GM21619 (cell line): ENCODE measurements around the gene KCNE1.
"Not testable (repeated sequence)": the region's sequence is repeated elsewhere in the genome, so short reads cannot be mapped to it uniquely, and the experiment has no call there.

ENCODE experiments used
- ATAC-seq: cut with Tn5 transposase; IDR thresholded peaks from one replicate; pipeline ENCODE4 v1.9.1; 2021; ENCODE audit not compliant: unreplicated experiment

KCNE1 gene

DNA sequence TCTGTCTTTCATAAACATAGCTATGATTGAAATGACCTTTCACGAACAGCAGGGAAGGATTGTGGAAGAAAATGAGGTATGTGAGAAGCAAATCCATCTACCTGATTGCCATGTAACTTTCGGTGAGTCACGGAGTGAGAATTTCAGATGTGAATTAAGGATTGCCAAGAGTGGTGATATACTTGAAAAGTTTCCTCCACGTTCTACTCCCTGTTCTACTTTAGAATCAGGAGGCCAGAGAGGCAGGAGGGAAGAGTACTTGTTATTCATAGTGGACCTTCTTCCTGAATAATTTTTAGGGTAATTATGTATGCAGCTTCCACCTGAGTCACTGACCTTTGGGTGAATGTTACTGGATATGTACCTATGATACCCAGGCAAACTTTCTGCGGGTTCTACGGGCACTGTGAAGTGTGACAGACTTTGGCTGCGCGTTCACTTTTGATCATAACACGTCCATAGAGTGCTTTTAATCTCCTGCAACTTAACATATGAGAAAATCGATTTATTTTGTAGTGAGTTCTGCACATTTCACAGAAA is 2.6 kb upstream of the KCNE1 start:
- no peak for ATAC-seq

DNA sequence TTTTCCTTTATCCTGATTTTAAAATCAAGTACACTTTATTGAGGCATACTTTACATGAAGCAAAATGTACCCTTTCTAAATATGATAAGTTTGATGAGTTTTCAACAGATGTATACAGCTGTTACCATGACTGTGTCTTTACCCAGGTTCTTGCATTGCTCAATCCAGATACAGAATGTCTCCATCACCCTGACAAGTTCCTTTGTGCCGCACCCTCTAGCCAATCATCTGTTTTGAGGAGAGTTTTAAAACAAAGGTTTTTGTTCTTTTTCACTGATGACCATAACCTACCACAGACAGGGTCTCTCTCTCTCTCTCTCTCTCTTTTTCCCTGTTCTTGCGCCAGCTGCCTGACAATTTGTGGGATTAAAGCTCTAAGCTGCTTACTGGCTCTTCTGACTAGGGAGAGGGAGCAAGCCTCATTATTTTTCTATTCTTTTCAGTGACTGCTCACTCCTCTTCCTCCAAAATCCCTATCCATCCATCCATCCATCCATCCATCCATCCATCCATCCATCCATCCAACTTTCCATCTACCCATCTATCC is 1.2 kb upstream of the KCNE1 start:
- no peak for ATAC-seq

DNA sequence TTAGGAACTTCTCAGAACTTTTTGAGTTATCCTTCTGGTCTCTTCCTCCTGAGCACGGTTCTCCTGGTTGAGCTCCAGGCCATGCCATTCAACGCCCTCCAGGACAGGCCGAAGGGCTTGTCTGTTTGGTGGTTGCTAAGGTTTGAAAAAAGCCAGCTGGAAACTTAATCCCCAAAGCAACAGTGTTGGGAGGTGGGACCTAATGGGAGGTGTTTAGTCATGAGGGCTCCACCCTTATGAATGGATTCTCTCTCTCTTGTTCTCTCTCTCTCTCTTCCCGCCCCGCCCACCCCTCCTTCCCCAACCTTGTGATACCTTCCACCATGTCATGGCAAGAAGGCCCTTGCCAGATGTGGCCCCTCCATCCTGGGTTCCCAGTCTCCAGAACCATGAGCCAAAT is 829 bp downstream of the KCNE1 start:
- ATAC-seq: no peak

DNA sequence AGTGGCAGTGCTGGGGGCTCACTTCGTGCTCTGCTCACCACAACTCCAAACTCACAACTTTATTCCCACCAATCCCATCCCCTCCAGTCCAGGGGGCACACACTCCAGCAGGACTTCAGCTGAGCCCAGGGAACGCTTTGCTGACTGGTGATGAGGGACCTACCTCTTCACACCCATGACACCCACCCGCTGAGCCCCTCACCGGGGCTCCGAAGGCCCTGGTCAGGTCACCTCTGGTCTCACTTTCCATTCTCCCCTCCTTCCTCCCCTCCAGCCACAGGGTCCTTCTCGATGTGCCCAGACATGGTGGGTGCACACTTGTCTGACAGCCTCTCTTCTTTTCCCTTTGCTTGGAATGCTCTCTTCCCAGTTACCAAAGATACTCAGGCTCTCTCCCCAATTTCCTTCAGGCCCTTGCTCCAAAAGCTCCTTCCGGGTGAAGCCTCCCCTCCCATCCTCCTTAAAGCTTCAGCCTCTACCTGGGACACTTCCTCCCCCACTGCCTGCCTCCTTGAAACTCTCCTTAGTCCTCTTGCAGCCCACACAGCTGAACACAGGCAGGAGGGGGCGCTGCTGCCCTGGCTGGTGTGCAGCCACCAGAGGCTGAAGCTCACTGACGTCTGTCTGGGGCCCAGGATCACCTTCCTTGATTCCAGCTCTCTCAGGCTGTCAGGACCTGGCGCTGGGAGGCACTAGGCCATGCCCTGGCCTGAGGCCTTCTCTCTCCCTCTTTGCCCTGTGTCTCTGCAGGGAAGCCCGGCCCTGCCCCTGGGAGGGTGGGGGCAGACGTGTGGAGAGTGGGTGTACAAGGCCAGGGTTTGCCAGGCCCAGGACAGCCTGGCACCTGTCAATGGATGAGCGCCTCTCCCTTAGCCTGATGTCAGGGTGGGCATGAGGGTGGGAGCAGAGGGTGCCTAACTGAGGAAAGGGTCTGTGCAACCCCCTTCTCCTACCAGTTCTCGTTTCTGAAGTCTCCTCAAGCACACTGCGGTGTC is 1.6 kb downstream of the KCNE1 start:
- no peak for ATAC-seq

DNA sequence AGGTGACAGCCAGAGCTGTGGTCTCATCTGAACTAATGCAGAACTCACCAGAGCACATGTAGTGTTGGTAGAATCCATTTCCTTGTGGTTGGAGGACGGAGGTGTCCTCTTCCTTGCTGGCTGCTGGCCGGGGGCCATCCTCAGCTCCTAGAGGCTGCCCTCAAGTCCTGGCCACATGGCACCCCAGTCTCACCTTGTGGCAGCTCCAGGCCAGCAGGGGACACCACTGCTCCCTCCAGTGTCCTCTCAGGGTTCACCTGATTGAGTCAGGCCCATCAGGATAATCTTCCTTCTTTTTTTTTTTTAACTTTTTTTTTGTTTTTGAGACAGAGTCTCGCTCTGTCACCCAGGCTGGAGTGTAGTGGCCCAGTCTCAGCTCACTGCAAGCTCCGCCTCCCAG is 2.9 kb downstream of the KCNE1 start:
- no peak for ATAC-seq

DNA sequence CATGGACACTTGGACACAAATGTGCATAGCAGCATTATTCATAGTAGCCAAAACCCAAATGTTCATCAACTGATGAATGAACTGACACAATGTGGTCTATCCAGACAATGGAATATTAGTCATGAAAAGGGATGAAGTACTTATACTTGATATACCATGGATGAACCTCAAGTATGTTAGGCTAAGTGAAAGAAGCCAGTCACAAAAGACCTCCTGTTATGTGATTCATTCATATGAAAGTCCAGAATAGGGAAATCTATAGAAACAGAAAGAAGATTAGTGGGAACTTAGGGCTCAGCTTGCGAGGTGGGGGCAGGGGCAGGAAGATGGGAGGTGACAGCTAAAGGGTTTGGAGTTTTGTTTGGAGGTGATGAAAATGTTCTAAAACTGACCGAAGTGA is 7.4 kb downstream of the KCNE1 start:
- ATAC-seq: no peak

DNA sequence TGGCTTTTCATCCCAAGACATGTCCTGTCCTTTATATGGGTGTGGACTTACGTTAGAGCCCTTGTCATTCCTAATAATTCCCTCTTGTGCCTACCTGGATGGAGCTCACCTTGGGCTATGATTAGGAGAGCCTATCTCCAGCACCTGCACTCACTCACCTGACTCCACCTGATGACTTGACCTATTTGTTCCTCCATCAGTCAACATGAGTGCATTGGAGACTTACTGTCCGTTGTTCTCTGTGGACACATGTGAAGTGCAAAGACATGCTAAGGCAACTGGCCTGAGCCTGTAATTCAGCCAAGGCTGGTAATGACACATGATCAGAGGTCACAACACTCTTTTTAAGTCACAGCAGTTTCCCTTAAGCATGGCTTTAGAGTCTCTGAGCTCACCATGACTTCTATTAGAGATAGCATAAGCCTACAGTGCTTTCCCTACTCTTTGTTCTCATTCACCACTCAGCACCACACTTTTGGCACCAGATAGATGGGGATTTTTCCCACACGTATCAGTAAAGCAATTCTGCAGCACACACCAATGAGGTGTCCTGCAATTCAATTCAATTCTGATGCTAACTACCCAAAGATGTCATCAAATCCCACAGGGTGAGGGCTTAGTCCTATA is 9.4 kb downstream of the KCNE1 start:
- no peak for ATAC-seq

DNA sequence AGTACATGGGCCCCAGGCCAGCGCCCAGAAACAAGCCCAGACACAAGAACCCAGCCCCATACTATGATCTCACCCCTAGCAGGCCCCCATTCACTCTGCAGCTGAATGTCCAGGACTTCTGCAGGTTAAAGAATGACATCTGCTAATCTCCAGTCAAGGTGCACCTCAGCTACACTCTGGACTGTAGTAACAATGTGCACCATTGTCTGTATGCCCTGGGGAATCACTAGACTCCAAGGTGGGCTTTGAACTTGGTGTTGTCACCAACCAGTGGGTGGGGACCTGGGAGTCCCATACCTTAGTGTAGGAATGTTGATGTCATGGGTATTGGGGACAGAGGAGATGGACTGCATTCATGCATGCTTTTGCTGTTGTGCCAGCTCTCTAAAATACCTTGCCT is 10.3 kb downstream of the KCNE1 start:
- ATAC-seq: no peak

DNA sequence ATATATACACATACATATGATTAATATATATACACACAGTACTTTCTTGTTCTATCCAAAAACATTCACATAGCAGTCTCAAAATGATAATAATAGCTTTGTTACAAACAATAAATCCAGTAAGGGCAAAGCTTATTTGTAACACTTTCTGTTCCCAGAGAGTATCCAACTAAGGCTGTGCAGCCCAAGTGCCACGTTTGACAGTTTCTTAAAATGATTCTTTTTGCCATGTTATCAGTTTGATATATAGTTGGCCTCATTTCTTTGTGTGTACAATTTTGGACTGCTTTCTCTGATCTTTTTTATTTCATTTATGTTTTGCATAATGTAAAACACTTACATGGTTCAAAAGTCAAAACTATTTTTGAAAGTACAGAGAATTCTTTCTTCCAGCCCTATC is 11.8 kb downstream of the KCNE1 start:
- ATAC-seq: no peak

DNA sequence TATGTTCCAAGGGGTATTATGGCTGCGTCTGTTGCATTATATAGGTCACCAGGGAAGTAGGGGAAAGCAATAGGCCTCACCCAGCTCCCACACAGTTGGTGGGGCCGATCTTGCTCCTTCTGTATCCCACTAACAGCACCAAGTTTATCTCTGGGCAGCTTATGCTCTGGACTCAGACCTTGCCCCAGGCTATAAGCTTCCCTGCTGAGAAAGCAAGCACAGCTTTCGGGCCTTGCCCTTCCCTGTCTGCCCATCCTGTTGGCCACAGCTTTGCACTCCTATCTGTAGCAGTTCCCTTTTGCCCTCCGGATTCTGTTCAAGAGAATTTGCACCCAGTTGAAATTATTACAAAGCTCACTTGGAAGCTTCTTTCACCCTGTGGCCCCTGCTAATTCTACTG is 12.9 kb downstream of the KCNE1 start:
- no peak for ATAC-seq

DNA sequence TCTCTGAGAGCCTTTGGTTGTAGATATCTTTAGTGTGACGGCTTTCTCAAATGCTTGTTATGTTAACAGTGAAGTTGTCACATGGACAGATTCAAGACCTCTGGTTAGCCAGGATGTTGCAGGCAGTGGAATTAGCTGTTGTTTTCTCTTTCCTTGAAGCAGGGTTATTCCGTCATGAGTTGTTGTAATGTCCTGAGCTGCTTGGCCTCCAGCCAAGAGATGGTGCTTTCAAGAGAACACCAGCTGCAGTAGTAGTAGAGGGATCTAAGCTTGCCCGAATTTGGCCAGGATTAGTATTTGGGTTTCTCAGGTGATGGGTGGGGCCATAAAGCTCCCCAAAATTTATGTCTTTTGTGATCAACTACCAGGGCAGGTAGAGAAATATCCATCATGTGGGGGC is 13.4 kb downstream of the KCNE1 start:
- ATAC-seq: no peak

DNA sequence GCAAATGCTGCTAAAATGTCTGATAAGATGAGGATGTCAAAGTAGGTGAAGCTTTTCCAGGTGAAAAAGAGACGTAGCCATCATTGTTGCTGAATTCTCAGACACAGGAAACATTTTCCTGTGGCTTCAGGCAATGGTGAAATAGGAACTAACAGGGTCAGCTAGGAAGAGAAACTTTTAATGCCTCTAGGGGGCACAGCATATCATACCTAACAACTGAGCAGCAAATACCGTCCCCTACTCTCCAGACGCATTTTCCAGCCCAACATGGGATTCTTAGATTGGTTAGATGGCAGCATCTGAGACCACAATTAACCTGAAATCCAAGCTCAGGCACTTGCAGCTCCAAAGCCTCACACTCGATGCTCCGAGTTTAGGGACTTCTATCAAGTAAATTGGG is 28.2 kb downstream of the KCNE1 start:
- not testable (repeated sequence) for ATAC-seq

DNA sequence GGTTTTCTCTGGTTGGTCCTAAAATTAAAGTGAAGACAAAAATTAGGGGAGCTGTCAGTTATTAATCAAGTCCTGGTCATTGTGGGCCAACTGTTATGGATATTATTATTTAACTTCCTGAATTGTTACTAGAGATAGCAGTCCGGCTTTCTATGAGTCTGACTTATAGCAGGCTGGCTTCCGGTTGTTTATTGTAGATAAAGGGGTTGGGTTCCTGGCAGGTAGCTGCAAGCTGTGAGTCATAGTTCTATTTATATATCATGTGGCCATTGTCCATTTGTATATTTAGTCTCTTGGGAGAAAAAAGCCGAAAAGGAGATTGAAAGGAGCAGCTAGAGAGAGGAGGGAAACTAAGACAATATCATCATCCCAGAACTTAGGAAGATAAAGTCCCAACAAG is 28.6 kb downstream of the KCNE1 start:
- ATAC-seq: not testable (repeated sequence)

DNA sequence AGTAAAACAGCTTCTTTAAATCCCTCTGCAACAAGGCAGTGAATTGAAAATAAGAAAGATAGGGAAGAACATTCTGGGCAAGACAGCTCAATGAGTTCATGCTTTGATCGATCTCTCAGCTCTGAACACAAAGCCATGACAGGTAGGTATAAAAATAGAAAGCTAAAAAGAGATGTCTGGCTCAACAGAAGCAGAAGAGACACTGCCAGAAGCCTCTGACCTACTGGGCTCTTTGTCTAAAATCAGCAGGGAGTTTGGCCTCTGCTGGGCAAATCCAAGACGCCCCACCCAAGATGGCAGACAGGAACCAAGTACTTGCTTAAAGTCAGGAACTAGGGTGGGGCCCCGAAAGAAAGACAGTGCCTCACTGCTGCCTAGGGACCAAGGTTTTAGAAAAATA is 44.7 kb downstream of the KCNE1 start:
- not testable (repeated sequence) for ATAC-seq

DNA sequence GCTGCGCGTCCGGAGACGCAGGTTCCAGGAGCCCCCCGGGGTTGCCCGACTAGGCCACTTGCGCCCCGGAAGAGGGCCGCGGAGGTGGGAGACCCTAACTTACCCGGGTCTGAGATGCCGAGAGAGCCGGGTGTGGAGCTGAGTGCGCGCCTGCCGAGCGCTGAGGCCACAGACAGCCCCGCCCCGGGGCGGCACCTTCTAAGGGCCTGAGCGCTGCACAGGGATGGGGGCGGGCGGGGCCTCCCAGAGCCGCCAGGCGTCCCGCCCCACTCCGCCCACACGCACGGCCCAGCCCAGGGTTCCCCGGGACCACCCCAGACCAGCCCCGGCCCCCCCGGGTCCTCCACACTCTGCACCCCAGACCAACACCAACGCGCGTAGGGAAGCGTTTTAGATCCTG is 52.6 kb downstream of the KCNE1 start:
- ATAC-seq: not testable (repeated sequence)

DNA sequence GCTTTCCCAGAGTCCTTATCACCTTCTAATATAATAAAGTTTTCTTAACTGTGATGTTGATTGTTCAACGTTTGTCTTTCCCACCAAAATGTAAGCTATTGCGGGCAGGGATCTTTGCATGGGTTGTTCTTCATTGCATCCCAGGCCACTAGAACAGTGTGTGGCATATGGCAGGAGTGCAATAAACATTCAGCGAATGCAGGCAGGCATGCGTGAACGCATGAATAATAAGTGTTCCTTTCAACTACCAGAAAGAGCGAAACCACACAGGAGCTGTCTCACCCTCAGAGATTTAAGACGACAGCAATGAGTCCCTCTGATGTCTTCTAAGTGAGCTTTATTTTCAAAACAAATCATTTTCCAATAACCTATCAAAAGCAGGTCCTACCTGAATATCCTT is 53.7 kb downstream of the KCNE1 start:
- not testable (repeated sequence) for ATAC-seq

DNA sequence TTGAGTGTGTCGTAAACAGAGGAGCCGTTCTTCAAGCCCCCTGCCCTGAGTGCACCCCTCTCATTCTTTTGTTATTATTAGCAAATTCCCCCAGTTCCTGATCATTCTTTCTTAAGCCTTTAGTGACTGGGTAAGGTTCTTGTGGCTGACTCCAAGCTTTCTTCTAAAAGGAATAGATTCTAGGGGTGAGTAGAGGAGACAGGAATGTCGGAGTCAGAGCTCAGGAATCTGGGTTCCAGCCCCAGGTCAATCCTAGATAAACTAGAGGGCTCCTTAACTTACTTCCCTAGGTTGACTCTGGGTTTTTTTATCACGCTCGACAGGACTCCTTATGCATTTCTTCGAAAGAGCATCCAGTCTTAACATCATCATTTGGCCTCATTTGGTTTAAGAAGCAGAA is 55.8 kb downstream of the KCNE1 start:
- ATAC-seq: not testable (repeated sequence)

DNA sequence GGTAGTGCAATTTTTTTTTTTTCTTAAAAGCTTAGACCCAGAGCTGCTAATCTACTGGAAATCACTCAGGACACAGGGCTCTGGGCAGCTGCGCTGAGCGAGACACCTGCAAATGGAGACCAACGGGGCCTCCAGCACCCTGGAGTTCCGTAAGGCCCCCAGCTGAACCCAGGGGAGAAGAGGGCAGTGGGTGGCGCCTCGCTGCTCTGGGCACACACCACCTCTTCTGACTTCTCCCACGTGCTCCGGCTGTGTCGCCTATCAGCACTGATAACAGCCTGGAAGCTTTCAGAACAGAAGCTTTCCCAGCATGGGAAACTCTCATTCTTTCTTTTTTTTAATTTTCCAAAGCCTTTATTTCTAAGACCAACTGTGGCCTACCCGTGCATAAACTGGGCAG is 56.4 kb downstream of the KCNE1 start:
- ATAC-seq: not testable (repeated sequence)

DNA sequence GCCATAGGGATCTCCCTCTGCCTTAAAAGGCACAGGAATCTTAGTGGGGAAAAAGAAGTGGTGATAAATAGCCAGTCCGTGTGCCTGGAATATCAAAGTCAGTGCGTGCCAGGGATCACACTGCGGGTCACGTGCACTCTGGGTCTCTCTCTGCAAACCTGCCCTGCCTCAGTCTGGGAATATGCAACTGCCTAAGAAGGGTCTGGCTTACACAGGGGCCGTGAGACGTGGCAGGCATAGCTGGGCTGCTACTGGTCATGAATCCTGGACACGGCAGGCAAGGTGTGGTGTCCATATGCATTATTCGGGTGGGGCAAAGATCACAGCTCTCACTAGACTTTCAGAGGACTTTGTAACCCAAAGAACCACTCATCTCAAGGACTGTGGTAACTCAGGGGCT is 65.0 kb downstream of the KCNE1 start:
- ATAC-seq: not testable (repeated sequence)

DNA sequence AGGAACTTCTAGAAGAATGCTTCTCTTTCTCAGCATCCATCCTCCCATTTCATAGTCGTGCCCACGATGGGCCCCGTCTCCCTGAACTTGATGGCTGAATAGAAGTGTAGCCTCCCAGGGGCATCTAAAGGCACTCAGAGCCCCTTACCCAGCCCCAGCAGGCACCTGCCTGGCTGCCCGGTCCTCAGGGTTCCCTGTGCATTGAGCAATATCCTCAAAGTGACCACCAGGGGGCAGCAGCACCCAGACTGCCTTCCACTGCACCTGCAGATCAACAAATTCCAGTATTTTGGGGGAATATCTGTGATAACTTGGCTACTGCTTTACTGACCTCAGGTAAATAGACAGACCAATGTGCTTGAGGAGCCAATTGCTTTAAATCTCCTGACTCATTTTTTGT is 68.5 kb downstream of the KCNE1 start:
- ATAC-seq: not testable (repeated sequence)

DNA sequence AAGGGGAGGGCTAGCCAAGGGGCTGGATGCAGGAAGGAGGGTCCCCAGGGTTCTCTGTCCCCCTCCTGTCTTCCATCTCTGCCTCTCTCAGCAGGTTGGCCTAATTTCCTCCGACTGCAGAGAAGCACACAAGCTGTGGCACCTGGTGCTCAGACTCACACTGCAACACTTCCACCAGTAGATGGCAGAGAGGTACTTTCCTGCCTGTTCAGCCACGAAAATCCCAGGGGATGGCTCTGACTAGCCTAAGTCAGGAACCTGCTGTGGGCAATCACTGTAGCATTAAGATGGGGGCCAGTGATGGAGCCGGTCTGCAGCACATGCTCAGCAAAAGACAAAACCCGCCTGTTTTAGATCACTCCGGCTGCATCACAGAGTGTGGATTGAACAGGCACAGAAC is 82.3 kb downstream of the KCNE1 start:
- not testable (repeated sequence) for ATAC-seq

DNA sequence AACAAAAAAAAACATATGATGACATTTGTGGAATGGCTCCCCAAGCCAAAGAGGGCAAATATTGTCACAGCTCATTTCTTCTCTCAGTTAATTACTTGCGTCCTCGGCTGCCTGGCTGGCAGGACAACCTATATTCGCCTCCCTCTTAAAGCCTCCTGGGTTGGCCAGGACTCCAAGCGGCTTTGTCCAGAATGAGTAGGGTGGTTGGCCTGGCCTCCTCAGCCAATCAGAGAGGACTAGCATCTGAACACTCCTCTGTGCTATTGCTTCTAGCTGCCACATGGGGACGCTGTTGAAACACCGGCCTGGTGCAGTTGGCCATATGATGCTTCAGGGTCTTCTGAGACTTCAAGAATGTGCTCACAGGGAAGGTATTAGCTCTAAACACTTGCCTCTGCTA is 83.6 kb downstream of the KCNE1 start:
- not testable (repeated sequence) for ATAC-seq
